Osteoblast (primary cell): ENCODE measurements around the gene DPP9. TPM values are rescaled to one million over a fixed set of nuclear protein-coding genes. Genes with fewer than 3 reads are reported as not detected.
A peak's percentile ranks its signal among the peaks of the same experiment; 100 is the strongest.

Source experiments
- DNase-seq: peaks from one replicate; pipeline ENCODE4 v3.0.0; 2011; ENCODE audit warnings: low spot score, mixed read lengths; ENCODE audit not compliant: insufficient read length; ENCODE audit errors: missing footprints
- H2AFZ ChIP-seq: 2 replicates; pipeline ENCODE4 v1.6.0; 2011; ENCODE audit warnings: mild to moderate bottlenecking, low read length
- H3K27ac ChIP-seq: 2 replicates; pipeline ENCODE4 v1.5.1; 2011; ENCODE audit warnings: mild to moderate bottlenecking, low read depth, low read length, moderate library complexity
- H3K27me3 ChIP-seq: 2 replicates; pipeline ENCODE4 v1.6.0; 2012; ENCODE audit warnings: mild to moderate bottlenecking, control low read depth, inconsistent platforms, low read length, moderate library complexity; ENCODE audit not compliant: insufficient read depth
- H3K36me3 ChIP-seq: 2 replicates; pipeline ENCODE4 v1.5.1; 2011; ENCODE audit warnings: mild to moderate bottlenecking, low read length, control low read depth, moderate library complexity; ENCODE audit not compliant: insufficient read depth
- H3K4me1 ChIP-seq: 2 replicates; pipeline ENCODE4 v1.5.1; 2011; ENCODE audit warnings: mild to moderate bottlenecking, low read length, control low read depth, moderate library complexity; ENCODE audit not compliant: insufficient read depth
- H3K4me2 ChIP-seq: 2 replicates; pipeline ENCODE4 v1.6.0; 2011; ENCODE audit warnings: mild to moderate bottlenecking, low read length; ENCODE audit not compliant: insufficient read depth
- H3K4me3 ChIP-seq: fragments of 200-600 bp; sonication (generic); 3 replicates; pipeline ENCODE4 v1.5.1; 2012; ENCODE audit warnings: mild to moderate bottlenecking, low read length, inconsistent platforms; ENCODE audit not compliant: insufficient read depth
- H3K79me2 ChIP-seq: 2 replicates; pipeline ENCODE4 v1.6.0; 2012; ENCODE audit warnings: mild to moderate bottlenecking, low read length, control low read depth, inconsistent platforms; ENCODE audit not compliant: insufficient read depth
- H3K9me3 ChIP-seq: 2 replicates; pipeline ENCODE4 v1.5.1; 2011; ENCODE audit warnings: low read depth, low read length, control low read depth
- H4K20me1 ChIP-seq: 2 replicates; pipeline ENCODE4 v1.6.0; 2012; ENCODE audit warnings: mild to moderate bottlenecking, low read length, control low read depth; ENCODE audit not compliant: insufficient read depth
- CTCF ChIP-seq: IDR thresholded peaks from 2 replicates; pipeline ENCODE4 v1.5.1; 2011; ENCODE audit warnings: mild to moderate bottlenecking, low read depth, low read length, moderate library complexity; ENCODE audit errors: extremely low read depth
- total RNA-seq: library from RNA; depleted of rRNA; stranded (reverse); fragments of >200 nt; gene quantifications from 2 replicates; pipeline ENCODE4 v1.2.3, GENCODE V29; 2012

The DPP9 gene
- total RNA-seq, 1 donor = 30.4 TPM

- H3K4me1 ChIP-seq = peaks cover 7% of the 10 kb centered on the region
- DNase-seq = no peak
- no peaks in the 10 kb centered on the region for H3K9me3 ChIP-seq
- TF ChIP-seq CTCF = no peak
- no peak overlapping the region for H3K4me2 ChIP-seq
- H3K27ac ChIP-seq = no peak overlapping the region
- H2AFZ ChIP-seq = no peak overlapping the region
- H3K4me3 ChIP-seq = no peak overlapping the region
- H3K79me2 ChIP-seq = no peaks in the 10 kb centered on the region
- H3K36me3 ChIP-seq = peaks cover 65% of the 10 kb centered on the region
- H3K27me3 ChIP-seq = no peaks in the 10 kb centered on the region
- no peaks in the 10 kb centered on the region for H4K20me1 ChIP-seq
These were observed 22.1 kb downstream of the DPP9 start for GRCh38 chr19:4701557-4701956.

GRCh38 chr19:4700693-4700970, 23.0 kb downstream of the DPP9 start:
- Histone ChIP-seq H4K20me1 (no peaks in the 10 kb centered on the region), H3K27me3 (no peaks in the 10 kb centered on the region), H3K4me3 (no peak overlapping the region), H3K36me3 (peaks cover 69% of the 10 kb centered on the region), H3K4me2 (no peak overlapping the region), H2AFZ (no peak overlapping the region), H3K4me1 (peaks cover 9% of the 10 kb centered on the region), H3K27ac (no peak overlapping the region), H3K79me2 (no peaks in the 10 kb centered on the region), H3K9me3 (no peaks in the 10 kb centered on the region)
- no peak for TF ChIP-seq CTCF
- DNase-seq = no peak

GRCh38 chr19:4699826-4700692, 23.6 kb downstream of the DPP9 start:
- Histone ChIP-seq H3K79me2 (no peaks in the 10 kb centered on the region), H4K20me1 (no peaks in the 10 kb centered on the region), H3K4me2 (no peak overlapping the region), H3K27me3 (no peaks in the 10 kb centered on the region), H3K9me3 (no peaks in the 10 kb centered on the region), H3K36me3 (peaks cover 69% of the 10 kb centered on the region), H3K27ac (no peak overlapping the region), H3K4me3 (no peak overlapping the region), H2AFZ (no peak overlapping the region), H3K4me1 (peaks cover 10% of the 10 kb centered on the region)
- DNase-seq = no peak
- TF ChIP-seq CTCF = no peak

GRCh38 chr19:4697304-4697703, 26.3 kb downstream of the DPP9 start:
- Histone ChIP-seq H3K27ac (peak overlapping the region; percentile 13), H3K4me3 (no peak overlapping the region), H3K27me3 (no peaks in the 10 kb centered on the region), H3K79me2 (peaks cover 10% of the 10 kb centered on the region), H3K36me3 (peaks cover 75% of the 10 kb centered on the region), H3K9me3 (no peaks in the 10 kb centered on the region), H3K4me2 (no peak overlapping the region), H2AFZ (no peak overlapping the region), H4K20me1 (no peaks in the 10 kb centered on the region), H3K4me1 (peaks cover 25% of the 10 kb centered on the region)
- TF ChIP-seq CTCF = no peak
- DNase-seq = no peak
